Heart left ventricle (tissue), 16 donors: ENCODE data around the gene IQCC. TPM values are rescaled to one million over a fixed set of nuclear protein-coding genes. Genes with fewer than 3 reads are reported as not detected.

ENCODE experiments used
- ATAC-seq, 4 donors: fragments of 200-7000 bp; cut with Tn5 transposase; one replicate each; pipeline ENCODE4 v1.9.1; 2020 to 2022; ENCODE audit warnings: moderate library complexity in 4 of 4, mild to moderate bottlenecking in 3 of 4, moderate number of reproducible peaks in 1 of 4
- DNase-seq, 5 donors: peaks; one replicate each; pipeline ENCODE4 v3.0.0-alpha.2; 2020
- H3K27ac ChIP-seq, 12 donors: fragments of 200-600 bp; sonication (generic) in 4 of 12; one replicate each; pipeline versions ENCODE4 v1.5.0 to v1.8.0; 2016 to 2022; ENCODE audit warnings: mild to moderate bottlenecking in 2 of 12
- H3K27me3 ChIP-seq, 9 donors: fragments of 200-600 bp; sonication (generic) in 2 of 9; one replicate each; pipeline versions ENCODE4 v1.5.1 to v1.8.0; 2016 to 2022; ENCODE audit warnings: mild to moderate bottlenecking in 3 of 9
- H3K36me3 ChIP-seq, 9 donors: fragments of 200-600 bp; sonication (generic) in 2 of 9; one replicate each; pipeline versions ENCODE4 v1.5.0 to v1.8.0; 2018 to 2022; ENCODE audit warnings: mild to moderate bottlenecking in 2 of 9
- H3K4me1 ChIP-seq, 12 donors: fragments of 200-600 bp; sonication (generic) in 4 of 12; one replicate each; pipeline versions ENCODE4 v1.5.0 to v1.8.0; 2016 to 2022; ENCODE audit warnings: mild to moderate bottlenecking in 3 of 12
- H3K4me3 ChIP-seq, 12 donors: fragments of 200-600 bp; sonication (generic) in 4 of 12; one replicate each; pipeline versions ENCODE4 v1.5.0 to v1.8.0; 2017 to 2022; ENCODE audit warnings: mild to moderate bottlenecking in 9 of 12, moderate library complexity in 4 of 12
- H3K9me3 ChIP-seq, 12 donors: fragments of 200-600 bp; sonication (generic) in 4 of 12; one replicate each; pipeline versions ENCODE4 v1.5.0 to v1.8.0; 2016 to 2022; ENCODE audit warnings: mild to moderate bottlenecking in 1 of 12
- CTCF ChIP-seq, 12 donors: fragments of 200-600 bp; sonication (generic) in 4 of 12; IDR thresholded peaks; one replicate each; pipeline versions ENCODE4 v1.5.0 to v1.8.0; 2018 to 2022; ENCODE audit warnings: antibody characterized with exemption in 12 of 12, mild to moderate bottlenecking in 5 of 12
- POLR2A ChIP-seq, 2 donors: fragments of 450-650 bp; IDR thresholded peaks; one replicate each; pipeline ENCODE4 v1.6.1; 2017; ENCODE audit warnings: antibody characterized with exemption in 2 of 2, mild to moderate bottlenecking in 2 of 2, moderate library complexity in 2 of 2
- whole genome bisulfite sequencing, 4 donors: extraction: QIAGEN DNeasy Blood & Tissue Kit in 2 of 4; methylation state at CpG; one replicate each; pipeline versions ENCODE4 v1.1.5 to v1.1.7; 2013 to 2018; 5-methylcytosine and 5-hydroxymethylcytosine counted together
- intact Hi-C, 10 donors: fragments of 100-400 bp; cut with DNase I; formaldehyde crosslinking; loops; one replicate each; pipeline versions ENCODE4 v1.11.1 to v1.14.2; 2022
- polyA plus RNA-seq, 2 donors: library from polyadenylated mRNA; stranded (reverse); fragments of 200-250 nt; gene quantifications; one replicate each; pipeline ENCODE4 v1.2.3, GENCODE V29; 2013
- total RNA-seq, 9 donors: library from RNA; depleted of rRNA in 2 of 9; stranded (reverse); fragments of >200 nt in 2 of 9; fragmentation: NEBNext Ultra II Directional in 3 of 9; extraction: Animal tissue kit (Norgen Biotek cat#: 25700) in 3 of 9; gene quantifications; one replicate each; pipeline versions ENCODE4 v1.1.0 to v1.2.4, GENCODE V29; 2016 to 2023
- donor health status: ischemic (EF 13 %, LVEDD 7.1; RV severe dilation, severe dysfunction).
- donor health status: healthy with polysubstance abuse.
- donor health status: DM: no; HTN: yes; CAD: no.
- donor health status: DM: no; HTN: no; CAD: no.
- donor health status: ischemic (EF 25% LVEDD 6.9; RV normal size, moderate dysfunction).
- donor health status: ischemic (EF 25% LVEDD 5.7; RV mildly dilated, moderate dysfunction).
- donor health status: healthy.
- donor health status: DM: yes; HTN: yes; CAD: no.
- donor health status: ischemic (EF 35%, LVEDD 5.7; RV mildly dilated, moderate dysfunction).
- donor health status: nonischemic (EF 11% LVEDD 7.7; RV severe dilation, severe dysfunction).
- donor health status: DM: yes; HTN: yes; CAD: no.
- donor health status: PGD.
- donor health status: ischemic (EF 29% LVEDD 5.4; RV normal size, mild dysfunction).
- donor health status: nonischemic (EF 23%, LVEDD 6.1; RV moderate dilation, normal function).

Gene IQCC
- total and polyA plus RNA-seq, 11 donors, result 0.56 to 1.9 (median 0.75) TPM

- DNase-seq (no peak), ATAC-seq (no peak)
- Histone ChIP-seq H3K27me3 (no peaks in the 10 kb centered on the region), H3K4me3 (no peak overlapping the region), H3K9me3 (no peaks in the 10 kb centered on the region), H3K27ac (no peak overlapping the region), H3K4me1 (peaks cover 0 to 35% (median 14%) of the 10 kb centered on the region in 12 donors), H3K36me3 (peaks cover 2 to 81% (median 76%) of the 10 kb centered on the region in 9 donors)
- intact Hi-C loops, result no loop called here
- 83 to 94% (median 87%) methylated on average over 3 of the region's 3 CpGs for WGBS, 4 donors
- no peak for TF ChIP-seq POLR2A (IDR thresholded peaks at IDR 0.05)
- TF ChIP-seq CTCF (IDR thresholded peaks at IDR 0.05), result no peak
Measured at GRCh38 chr1:32195531-32195930, 9.9 kb upstream of the IQCC start.

- H3K4me1 ChIP-seq, result peaks cover 0 to 39% (median 15%) of the 10 kb centered on the region in 12 donors
- peak overlapping the region in 1 of 12 donors; percentile 9 for H3K27ac ChIP-seq
- no peak for DNase-seq
- H3K9me3 ChIP-seq, result no peaks in the 10 kb centered on the region
- no peaks in the 10 kb centered on the region for H3K27me3 ChIP-seq
- peaks cover 2 to 74% (median 69%) of the 10 kb centered on the region in 9 donors for H3K36me3 ChIP-seq
- H3K4me3 ChIP-seq, result no peak overlapping the region
- TF ChIP-seq CTCF (IDR thresholded peaks at IDR 0.05), result no peak
- TF ChIP-seq POLR2A (IDR thresholded peaks at IDR 0.05), result no peak
- intact Hi-C loops, result no loop called here
- ATAC-seq, result no peak
Measured at GRCh38 chr1:32195972-32196823, 9.3 kb upstream of the IQCC start.

- 71 to 92% (median 87%) methylated on average over 1 of the region's 1 CpG for WGBS, 4 donors
- TF ChIP-seq CTCF (IDR thresholded peaks at IDR 0.05), result no peak
- TF ChIP-seq POLR2A (IDR thresholded peaks at IDR 0.05), result no peak
- peaks cover 2 to 65% (median 60%) of the 10 kb centered on the region in 9 donors for H3K36me3 ChIP-seq
- peaks cover 5 to 47% (median 23%) of the 10 kb centered on the region in 12 donors for H3K4me1 ChIP-seq
- no peaks in the 10 kb centered on the region for H3K9me3 ChIP-seq
- no peak for DNase-seq
- H3K27ac ChIP-seq, result peak overlapping the region in 3 of 12 donors; percentile 2 to 19 (median 8)
- no peaks in the 10 kb centered on the region for H3K27me3 ChIP-seq
- intact Hi-C loops, result no loop called here
- H3K4me3 ChIP-seq, result no peak overlapping the region
- ATAC-seq, result no peak
Measured at GRCh38 chr1:32197074-32197473, 8.4 kb upstream of the IQCC start.

GRCh38 chr1:32197837-32198236, 7.6 kb upstream of the IQCC start:
- Histone ChIP-seq H3K36me3 (peaks cover 2 to 58% (median 53%) of the 10 kb centered on the region in 9 donors), H3K4me1 (peaks cover 5 to 48% (median 24%) of the 10 kb centered on the region in 12 donors), H3K9me3 (no peaks in the 10 kb centered on the region), H3K27me3 (no peaks in the 10 kb centered on the region), H3K4me3 (no peak overlapping the region), H3K27ac (peak overlapping the region in 1 of 12 donors; percentile 47)
- 69 to 81% (median 69%) methylated on average over 6 of the region's 6 CpGs for WGBS, 4 donors
- no peak for ATAC-seq
- DNase-seq, result no peak
- no peak for TF ChIP-seq CTCF (IDR thresholded peaks at IDR 0.05)
- TF ChIP-seq POLR2A (IDR thresholded peaks at IDR 0.05), result no peak
- intact Hi-C loops, result no loop called here
